Midbrain (tissue), 1 donor: Measurements from ENCODE around the gene IPO11.

Experiments
- DNase-seq: peaks from one replicate; lab custom pipeline; 2025; lab: John Stamatoyannopoulos, UW

Gene IPO11

GRCh38 chr5:62572918-62573514, 160.5 kb downstream of the IPO11 start:
- DNase-seq, result no peak

GRCh38 chr5:62574599-62574998, 162.0 kb downstream of the IPO11 start:
- no peak for DNase-seq

- no peak for DNase-seq
These were observed 162.5 kb downstream of the IPO11 start for GRCh38 chr5:62575066-62575465.

- no peak for DNase-seq
These were observed 162.9 kb downstream of the IPO11 start for GRCh38 chr5:62575489-62575888.

GRCh38 chr5:62576570-62577170, 164.1 kb downstream of the IPO11 start:
- DNase-seq, result no peak

- no peak for DNase-seq
These were observed 164.9 kb downstream of the IPO11 start for GRCh38 chr5:62577488-62577887.

- DNase-seq, result no peak
These were observed 166.0 kb downstream of the IPO11 start, which contains the start of gene LRRC70 for GRCh38 chr5:62578540-62578939. TSS of gene LRRC70 (plus strand) at chr5:62578819. CDS start at chr5:62579439, 620 bp downstream.

- DNase-seq, result no peak
These were observed 167.2 kb downstream of the IPO11 start for GRCh38 chr5:62579761-62580160.

- DNase-seq, result no peak
These were observed 169.5 kb downstream of the IPO11 start for GRCh38 chr5:62581836-62582597.

GRCh38 chr5:62584391-62584790, 171.8 kb downstream of the IPO11 start:
- no peak for DNase-seq

- no peak for DNase-seq
These were observed 172.7 kb downstream of the IPO11 start for GRCh38 chr5:62585306-62585705.

GRCh38 chr5:62585751-62586150, 173.2 kb downstream of the IPO11 start:
- DNase-seq, result no peak

GRCh38 chr5:62587737-62588136, 175.2 kb downstream of the IPO11 start:
- DNase-seq, result no peak

GRCh38 chr5:62588668-62589067, 176.1 kb downstream of the IPO11 start:
- no peak for DNase-seq

- DNase-seq, result no peak
These were observed 176.9 kb downstream of the IPO11 start for GRCh38 chr5:62589504-62589903.

- DNase-seq, result no peak
These were observed 177.8 kb downstream of the IPO11 start for GRCh38 chr5:62590387-62590786.

- DNase-seq, result no peak
These were observed 180.0 kb downstream of the IPO11 start for GRCh38 chr5:62592558-62592957.

- no peak for DNase-seq
These were observed 180.8 kb downstream of the IPO11 start for GRCh38 chr5:62593331-62593730.

GRCh38 chr5:62594364-62594984, 181.9 kb downstream of the IPO11 start:
- no peak for DNase-seq

- DNase-seq, result no peak
These were observed 183.5 kb downstream of the IPO11 start for GRCh38 chr5:62596096-62596495.

GRCh38 chr5:62596691-62597090, 184.1 kb downstream of the IPO11 start:
- DNase-seq, result no peak

- no peak for DNase-seq
These were observed 184.8 kb downstream of the IPO11 start for GRCh38 chr5:62597314-62597713.
